Mesodermal cell (in vitro differentiated cells): ENCODE results near the gene TBC1D2B.
A peak's percentile ranks its signal among the peaks of the same experiment; 100 is the strongest.

Experiments
- H3K27ac ChIP-seq: 2 replicates; pipeline ENCODE4 v1.7.0; 2013; ENCODE audit warnings: mild to moderate bottlenecking, low read depth, low read length, moderate library complexity; ENCODE audit not compliant: severe bottlenecking
- H3K36me3 ChIP-seq: 2 replicates; pipeline ENCODE4 v1.7.1; 2013; ENCODE audit warnings: mild to moderate bottlenecking, low read length, moderate library complexity; ENCODE audit not compliant: control insufficient read depth, insufficient read depth
- H3K4me1 ChIP-seq: one replicate; pipeline ENCODE4 v1.7.1; 2013; ENCODE audit warnings: mild to moderate bottlenecking, low read length; ENCODE audit not compliant: insufficient read depth, control insufficient read depth, poor library complexity, severe bottlenecking
- H3K4me3 ChIP-seq: 2 replicates; pipeline ENCODE4 v1.7.0; 2013; ENCODE audit warnings: low read length, control low read depth, mild to moderate bottlenecking; ENCODE audit not compliant: insufficient read depth, poor library complexity, severe bottlenecking; ENCODE audit errors: extremely low read depth
- H3K9me3 ChIP-seq: 2 replicates; pipeline ENCODE4 v1.7.1; 2013; ENCODE audit warnings: mild to moderate bottlenecking, low read length, moderate library complexity; ENCODE audit not compliant: control insufficient read depth
- WGBS, 2 experiments: methylation state at CpG; one replicate each; pipeline ENCODE4 v1.1.5; 2013; ENCODE audit warnings: missing lambda C conversion rate in 2 of 2; ENCODE audit not compliant: insufficient coverage in 2 of 2; 5-methylcytosine and 5-hydroxymethylcytosine counted together

Gene TBC1D2B

DNA sequence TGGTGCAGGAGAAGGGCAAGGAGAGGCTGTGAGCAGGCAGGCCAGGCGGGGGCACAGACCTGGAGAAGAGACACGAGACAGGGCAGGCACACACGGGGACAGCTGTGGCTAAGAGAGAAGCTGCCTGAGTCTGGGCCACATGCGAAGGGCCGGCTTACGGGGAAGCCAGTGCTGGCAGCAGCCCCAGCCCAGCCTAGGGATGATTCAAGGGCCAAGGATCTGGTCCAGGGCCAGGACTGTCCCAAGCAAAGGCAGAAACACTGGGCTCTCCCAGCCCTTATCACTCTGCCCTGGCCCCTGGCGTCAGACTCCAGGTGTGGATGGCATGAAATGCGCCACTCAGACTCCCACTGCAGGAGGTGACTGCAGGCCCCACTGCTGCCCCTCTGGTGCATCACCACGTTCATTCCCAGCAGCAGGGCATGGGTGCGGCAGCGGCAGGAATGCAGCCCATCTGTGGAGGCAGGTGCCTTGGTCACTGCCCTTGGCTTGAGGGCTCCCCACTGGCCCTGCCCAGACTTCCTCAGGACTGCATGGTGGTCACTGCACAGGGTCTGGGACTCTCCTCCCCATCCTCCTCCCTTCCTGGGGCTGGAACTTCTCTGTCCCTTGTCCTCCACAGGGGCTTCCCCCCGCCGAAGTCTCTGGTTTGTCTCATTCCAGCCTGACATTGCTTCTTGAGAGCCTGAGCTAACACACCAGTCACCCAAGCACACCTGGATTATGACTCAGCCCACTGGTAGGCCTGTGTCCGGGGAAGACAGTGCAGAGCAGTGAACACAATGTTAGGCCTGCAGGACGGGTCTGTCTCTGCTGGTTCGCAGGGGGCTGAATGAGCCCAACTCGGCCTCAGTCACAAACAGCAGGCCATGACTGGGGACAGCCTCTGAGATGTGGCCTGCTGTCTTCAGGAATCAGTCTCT is 69.3 kb downstream of the TBC1D2B start:
- H3K4me3 ChIP-seq, result no peak overlapping the region
- peaks cover 3% of the 10 kb centered on the region for H3K4me1 ChIP-seq
- H3K9me3 ChIP-seq, result no peaks in the 10 kb centered on the region
- no peak overlapping the region for H3K27ac ChIP-seq
- H3K36me3 ChIP-seq, result peaks cover 8% of the 10 kb centered on the region
- 91% methylated on average over 17 of the region's 17 CpGs for WGBS, 2 experiments

DNA sequence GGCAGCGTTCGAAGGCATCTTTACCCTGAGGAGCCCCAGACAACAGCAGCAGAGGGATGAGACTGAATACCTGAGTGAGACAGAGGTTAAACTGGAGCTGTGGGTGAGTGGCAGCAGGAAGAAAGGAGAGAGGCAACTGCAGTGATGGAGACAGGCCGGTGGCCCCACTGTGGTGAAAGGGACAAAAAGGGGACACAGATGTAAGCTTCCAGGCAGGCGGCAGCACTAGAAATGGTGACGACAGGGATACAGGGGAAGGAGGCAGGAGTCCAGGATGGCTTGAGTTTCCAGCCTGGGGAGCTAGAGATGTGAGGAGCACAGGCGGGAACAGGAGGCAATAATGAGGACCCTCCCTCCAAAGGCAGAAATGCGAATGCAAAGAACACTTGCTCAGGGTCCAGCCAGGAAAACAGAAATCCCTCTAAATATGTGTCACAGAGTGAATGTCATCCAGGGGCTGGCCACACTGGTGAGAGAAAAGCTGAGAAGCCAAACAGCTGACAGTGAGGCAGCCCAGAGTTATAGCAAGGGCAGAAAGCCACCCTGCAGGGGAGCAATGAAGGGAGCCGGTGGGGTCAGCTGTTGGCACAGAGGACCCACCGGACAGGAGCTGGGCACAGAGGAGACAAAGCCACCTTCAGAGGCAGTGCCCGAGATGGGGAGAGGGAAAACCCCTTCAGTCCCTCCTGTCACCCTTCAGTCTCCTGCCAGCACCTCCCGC is 70.1 kb downstream of the TBC1D2B start:
- no peak overlapping the region for H3K4me3 ChIP-seq
- H3K36me3 ChIP-seq, result peaks cover 7% of the 10 kb centered on the region
- WGBS, 2 experiments, result 89 to 92% methylated on average over 9 to 10 of the region's 11 CpGs
- H3K4me1 ChIP-seq, result peaks cover 3% of the 10 kb centered on the region
- no peak overlapping the region for H3K27ac ChIP-seq
- no peaks in the 10 kb centered on the region for H3K9me3 ChIP-seq

DNA sequence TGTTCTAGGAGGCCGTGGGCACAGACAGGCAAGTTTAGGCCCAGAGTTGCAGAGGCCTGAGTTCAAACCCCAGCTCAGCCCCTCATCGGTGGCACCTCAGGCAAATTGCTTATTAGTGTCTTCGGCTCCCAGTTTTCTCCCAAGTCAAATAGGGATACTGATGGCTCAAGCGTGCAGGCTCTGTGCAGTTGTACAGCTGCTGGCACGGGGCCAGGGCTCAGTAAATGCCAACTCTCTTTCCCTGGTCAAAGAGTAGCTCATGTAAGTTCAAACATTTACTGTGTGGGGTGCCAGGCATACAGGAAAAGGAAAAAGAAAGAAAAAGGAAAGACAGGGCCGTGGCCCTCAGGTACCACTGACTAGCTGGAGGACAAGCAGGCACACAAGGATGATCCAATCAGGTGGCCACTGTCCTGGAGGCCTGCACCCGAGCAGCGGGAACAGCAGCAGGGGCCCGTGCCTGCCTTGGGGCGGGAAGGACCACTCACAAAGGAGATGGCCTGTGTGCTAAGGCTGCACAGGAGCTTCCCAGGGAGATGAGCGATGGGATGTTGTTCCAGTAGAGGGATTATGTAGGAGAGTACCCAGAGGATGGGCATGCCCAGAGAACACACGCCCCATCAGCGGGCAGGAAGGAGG is 70.8 kb downstream of the TBC1D2B start:
- Histone ChIP-seq H3K9me3 (no peaks in the 10 kb centered on the region), H3K27ac (no peak overlapping the region), H3K4me3 (no peak overlapping the region), H3K4me1 (peaks cover 3% of the 10 kb centered on the region), H3K36me3 (peaks cover 7% of the 10 kb centered on the region)
- WGBS, 2 experiments, result 87 to 93% methylated on average over 12 to 13 of the region's 13 CpGs

DNA sequence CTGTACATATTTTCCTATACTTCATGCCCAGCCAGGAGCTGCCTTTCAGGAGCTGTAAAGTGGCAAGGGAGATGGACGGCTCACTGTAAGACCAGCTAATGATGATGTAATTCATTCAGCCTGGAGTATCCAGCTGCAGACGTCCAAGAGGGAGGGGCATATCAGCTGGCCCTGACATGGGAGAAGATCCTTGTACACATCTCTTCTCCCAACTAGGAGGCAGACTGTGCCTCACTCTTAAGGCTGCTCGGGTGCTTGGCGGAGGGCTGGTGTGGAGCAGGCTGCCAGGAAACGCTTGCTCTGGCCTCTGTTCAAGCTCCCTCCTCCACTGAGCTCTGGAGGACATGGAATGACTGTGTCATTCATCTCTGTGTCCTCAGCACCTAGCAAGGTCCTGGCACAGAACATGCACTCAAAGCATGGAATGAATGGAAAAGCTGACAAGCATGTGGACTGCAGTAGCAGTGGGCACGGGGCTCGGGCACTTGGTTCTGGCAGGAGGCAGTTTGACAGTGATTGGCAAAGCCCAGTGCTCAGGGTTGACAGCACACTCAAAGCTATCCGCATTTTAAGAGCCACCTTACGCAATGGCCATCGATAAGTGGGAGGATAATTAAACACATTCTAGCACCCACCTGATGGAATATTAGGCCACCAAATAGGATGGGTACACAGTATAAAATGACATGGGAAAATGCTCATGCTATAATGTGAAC is 72.4 kb downstream of the TBC1D2B start:
- H3K4me1 ChIP-seq, result peaks cover 3% of the 10 kb centered on the region
- no peaks in the 10 kb centered on the region for H3K9me3 ChIP-seq
- H3K36me3 ChIP-seq, result peaks cover 10% of the 10 kb centered on the region
- peak overlapping the region; percentile 29 for H3K27ac ChIP-seq
- no peak overlapping the region for H3K4me3 ChIP-seq
- WGBS, 2 experiments, result 84 to 92% methylated on average over 6 to 9 of the region's 10 CpGs

DNA sequence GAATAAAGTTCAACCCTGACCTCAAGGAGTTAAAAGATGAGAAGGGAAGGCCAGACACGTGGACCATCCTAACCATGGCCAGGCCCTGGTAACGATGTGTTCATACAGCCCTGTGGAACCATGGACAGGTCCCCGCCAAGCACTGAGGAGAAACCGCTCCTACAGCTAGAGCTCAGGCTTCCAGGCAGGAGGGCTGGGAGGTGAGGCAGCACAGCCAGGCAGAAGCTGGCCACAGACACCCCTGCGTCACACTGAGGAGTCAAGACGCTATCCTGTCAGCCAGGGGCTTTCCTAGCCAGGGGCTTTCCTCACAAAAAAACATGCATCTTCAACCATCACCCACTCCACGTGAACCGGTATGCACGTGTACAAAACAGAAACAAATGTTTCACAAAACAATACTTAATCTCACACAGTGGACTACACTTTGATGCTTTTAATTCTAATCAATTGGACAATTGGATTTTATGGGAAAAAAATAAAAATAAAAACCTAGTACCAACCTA is 73.2 kb downstream of the TBC1D2B start:
- H3K27ac ChIP-seq, result peak overlapping the region; percentile 29
- H3K9me3 ChIP-seq, result no peaks in the 10 kb centered on the region

DNA sequence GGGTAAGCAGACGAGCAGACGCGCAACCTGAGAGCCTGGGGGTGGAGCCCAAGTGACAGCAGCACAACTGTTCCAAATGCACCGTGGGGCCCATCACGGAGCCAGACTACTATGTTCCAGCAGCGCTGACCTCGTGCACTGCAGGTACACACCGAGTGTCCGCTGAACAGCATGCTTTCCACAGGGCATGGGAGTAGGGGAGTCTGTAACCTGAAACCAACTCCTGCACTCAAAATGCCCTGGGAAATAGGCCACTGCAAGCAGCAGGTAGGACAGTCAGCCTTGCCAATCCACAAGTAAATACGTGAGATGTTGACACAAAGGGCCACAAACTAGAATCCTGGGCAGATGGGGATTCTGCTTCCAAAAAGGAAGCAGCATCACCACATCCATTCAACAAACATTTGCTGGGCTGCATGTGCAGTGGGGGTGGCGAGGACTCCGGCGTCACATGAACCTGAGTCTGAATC is 73.9 kb downstream of the TBC1D2B start:
- 90 to 92% methylated on average over 9 to 11 of the region's 13 CpGs for WGBS, 2 experiments
- H3K4me1 ChIP-seq, result peaks cover 3% of the 10 kb centered on the region
- H3K9me3 ChIP-seq, result no peaks in the 10 kb centered on the region
- no peak overlapping the region for H3K4me3 ChIP-seq
- peaks cover 10% of the 10 kb centered on the region for H3K36me3 ChIP-seq
- H3K27ac ChIP-seq, result no peak overlapping the region

More for the DNA sequence above, 73.2 kb downstream of the TBC1D2B start:
- peaks cover 3% of the 10 kb centered on the region for H3K4me1 ChIP-seq
- 80 to 81% methylated on average over 9 of the region's 9 CpGs for WGBS, 2 experiments
- H3K36me3 ChIP-seq, result peaks cover 10% of the 10 kb centered on the region
- H3K4me3 ChIP-seq, result no peak overlapping the region

DNA sequence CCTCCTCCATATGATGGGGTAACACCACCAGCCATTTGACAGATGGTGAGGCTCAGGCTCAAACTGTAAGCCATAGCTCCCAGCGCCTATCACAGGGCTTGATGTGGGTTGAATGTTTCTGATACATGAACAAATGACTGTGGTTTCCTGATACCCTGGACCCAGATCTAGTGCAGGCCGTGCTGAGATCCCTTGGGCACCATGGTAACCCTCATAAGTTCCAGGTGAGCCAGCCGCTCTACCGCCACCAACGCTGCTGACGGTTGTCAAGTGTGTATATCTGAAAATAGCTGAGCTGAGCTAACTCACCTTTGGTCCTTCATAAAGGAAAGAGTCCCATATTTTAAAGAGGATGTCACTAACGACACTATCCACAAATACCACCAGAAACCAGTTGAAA is 74.5 kb downstream of the TBC1D2B start:
- peaks cover 3% of the 10 kb centered on the region for H3K4me1 ChIP-seq
- peaks cover 10% of the 10 kb centered on the region for H3K36me3 ChIP-seq
- WGBS, 2 experiments, result 94 to 96% methylated on average over 5 to 6 of the region's 7 CpGs
- H3K4me3 ChIP-seq, result no peak overlapping the region
- H3K9me3 ChIP-seq, result no peaks in the 10 kb centered on the region
- H3K27ac ChIP-seq, result no peak overlapping the region

DNA sequence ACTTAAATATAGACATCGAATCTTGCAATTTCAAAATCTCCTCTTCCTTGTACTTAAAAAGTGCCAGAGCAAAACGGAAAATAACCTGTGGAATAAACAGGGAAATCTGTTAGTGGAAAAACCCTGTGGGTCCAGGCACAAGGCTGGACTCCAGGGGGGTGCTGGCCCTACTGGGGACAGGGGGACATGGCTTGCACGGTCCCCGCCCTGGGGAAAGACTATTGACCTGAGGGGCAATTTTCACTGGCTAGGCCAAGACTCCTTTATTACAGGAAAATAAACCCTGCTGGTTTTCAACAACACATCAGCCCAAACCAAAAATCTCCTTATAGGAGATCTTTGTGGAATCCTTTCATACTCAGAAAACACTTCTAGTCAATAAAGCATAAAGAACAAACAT is 75.9 kb downstream of the TBC1D2B start:
- H3K4me3 ChIP-seq, result no peak overlapping the region
- H3K4me1 ChIP-seq, result peaks cover 3% of the 10 kb centered on the region
- no peaks in the 10 kb centered on the region for H3K9me3 ChIP-seq
- 89 to 100% methylated on average over 1 to 3 of the region's 4 CpGs for WGBS, 2 experiments
- no peak overlapping the region for H3K27ac ChIP-seq
- H3K36me3 ChIP-seq, result peaks cover 10% of the 10 kb centered on the region

DNA sequence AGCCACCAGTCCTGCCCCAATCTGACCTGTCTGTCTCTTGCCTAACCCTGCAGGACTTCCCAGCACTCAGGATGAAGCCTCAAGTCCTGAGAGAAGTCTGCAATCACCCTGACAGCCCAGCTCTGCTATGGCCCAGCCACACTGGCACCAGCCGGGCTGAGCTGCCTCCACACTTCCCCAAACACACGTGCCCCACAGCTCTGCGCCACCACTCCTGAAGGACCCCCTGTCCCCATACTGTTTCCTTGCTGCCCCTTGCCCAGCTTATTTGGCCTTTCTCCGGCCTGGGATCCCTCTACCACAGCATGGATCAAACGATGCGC is 76.6 kb downstream of the TBC1D2B start:
- H3K9me3 ChIP-seq, result no peaks in the 10 kb centered on the region
- no peak overlapping the region for H3K27ac ChIP-seq
- 93 to 95% methylated on average over 4 to 6 of the region's 6 CpGs for WGBS, 2 experiments
- peaks cover 3% of the 10 kb centered on the region for H3K4me1 ChIP-seq
- peaks cover 10% of the 10 kb centered on the region for H3K36me3 ChIP-seq
- H3K4me3 ChIP-seq, result no peak overlapping the region
